Measurements from ENCODE around the gene BRD9.
A peak's percentile ranks its signal among the peaks of the same experiment; 100 is the strongest.

BRD9 gene

DNA sequence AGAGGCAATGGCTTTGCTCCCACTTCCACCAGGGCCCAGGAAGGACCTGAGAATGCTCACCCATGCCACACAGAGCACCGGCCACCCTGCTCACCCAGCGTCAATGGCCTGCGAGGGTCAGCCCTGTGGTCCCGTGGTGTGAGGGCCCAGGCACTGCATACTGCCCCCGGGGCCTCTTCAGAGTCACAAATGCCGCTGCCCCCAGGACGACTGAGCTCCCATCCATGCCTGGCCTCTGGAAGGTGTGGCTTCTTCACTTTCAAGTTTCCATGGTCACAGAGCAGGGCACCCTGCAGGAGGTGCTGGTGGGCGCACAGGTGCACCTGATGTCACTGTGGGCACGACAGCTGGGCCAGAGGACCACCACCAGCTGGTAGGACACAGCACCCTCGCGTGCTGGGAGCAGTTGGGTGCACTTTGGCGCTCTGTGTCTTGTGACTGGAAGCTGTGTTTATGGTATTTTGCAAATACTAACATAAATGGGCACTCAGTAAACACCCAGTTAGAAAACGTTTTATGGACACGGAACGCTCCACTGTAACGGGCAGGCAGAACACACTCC is 29.3 kb downstream of the BRD9 start:
- no peak for DNase-seq (ENCODE audit: low read depth in 1 of 2, low spot score in 1 of 2)
- no peak overlapping the region for H3K4me3 ChIP-seq (replicated peaks; ENCODE audit: insufficient read depth, low read length)
- TF ChIP-seq CTCF (IDR thresholded peaks at IDR 0.05; ENCODE audit: insufficient read depth, low read length): no peak
- TF ChIP-seq POLR2AphosphoS5 (IDR thresholded peaks at IDR 0.05; ENCODE audit: low read depth): no peak
- TF ChIP-seq SPI1 (IDR thresholded peaks at IDR 0.05; ENCODE audit: borderline replicate concordance, low read depth): no peak
- TF ChIP-seq GABPA (IDR thresholded peaks at IDR 0.05; ENCODE audit: low read depth): no peak
- TF ChIP-seq REST (IDR thresholded peaks at IDR 0.05; ENCODE audit: insufficient replicate concordance, low read depth): no peak
- no peak overlapping the region for H3K27ac ChIP-seq (replicated peaks)
- no peaks in the 10 kb centered on the region for H3K27me3 ChIP-seq (ENCODE audit: insufficient read depth, poor library complexity, severe bottlenecking)

- H3K4me3 ChIP-seq (replicated peaks; ENCODE audit: insufficient read depth, low read length): no peak overlapping the region
- no peak for TF ChIP-seq SPI1 (IDR thresholded peaks at IDR 0.05; ENCODE audit: borderline replicate concordance, low read depth)
- DNase-seq (ENCODE audit: low read depth in 1 of 2, low spot score in 1 of 2): no peak
- no peak overlapping the region for H3K27ac ChIP-seq (replicated peaks)
- no peaks in the 10 kb centered on the region for H3K27me3 ChIP-seq (ENCODE audit: insufficient read depth, poor library complexity, severe bottlenecking)
Measured at GRCh38 chr5:862367-863243, 30.0 kb downstream of the BRD9 start.

DNA sequence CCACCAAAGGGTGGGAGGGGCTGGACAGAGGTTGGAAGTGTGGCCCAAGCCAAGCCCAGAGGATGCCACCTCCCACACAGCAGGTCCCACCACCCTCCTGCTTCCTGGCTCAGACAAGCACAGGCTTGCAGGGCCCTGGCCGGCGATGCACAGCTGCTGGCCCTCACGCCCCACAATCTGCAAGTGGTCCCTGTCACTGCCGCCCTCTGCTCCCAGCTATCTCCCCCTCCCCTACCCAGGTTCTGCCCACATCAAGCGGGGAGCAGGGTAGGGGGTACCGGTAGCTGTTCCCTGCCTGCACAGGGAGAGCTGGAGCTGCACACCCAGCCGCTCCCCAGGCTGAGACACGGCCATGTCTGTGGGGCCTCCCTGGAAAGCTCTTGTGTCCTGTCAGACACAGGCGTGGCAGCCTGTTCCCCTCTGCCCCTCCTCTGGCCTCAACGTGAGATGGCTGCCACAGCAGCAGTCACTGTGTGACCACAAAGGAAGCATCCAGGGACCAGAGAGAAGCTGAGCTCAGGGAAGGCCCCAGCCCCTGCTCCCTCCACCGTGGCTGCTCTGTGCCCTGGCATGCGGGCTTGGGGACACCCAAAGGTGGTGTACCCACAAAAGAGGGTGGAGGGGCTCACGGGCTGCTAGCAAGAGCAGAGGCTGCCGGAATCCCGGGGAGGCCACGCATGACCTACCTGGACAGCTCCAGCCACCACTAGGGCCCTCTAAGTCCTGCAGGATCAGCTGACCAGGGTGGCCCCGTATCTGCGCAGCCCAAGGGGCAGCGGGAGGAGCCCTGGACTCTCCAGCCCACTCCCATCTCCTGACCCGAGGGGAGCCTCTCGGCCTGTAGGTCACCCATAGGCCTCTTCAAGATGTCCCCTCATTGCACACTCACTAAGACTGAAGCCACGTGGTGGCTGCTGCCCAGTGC is 30.9 kb downstream of the BRD9 start:
- DNase-seq (ENCODE audit: low read depth in 1 of 2, low spot score in 1 of 2): no peak
- Histone ChIP-seq H3K27ac (replicated peaks) (no peak overlapping the region), H3K27me3 (ENCODE audit: insufficient read depth, poor library complexity, severe bottlenecking) (no peaks in the 10 kb centered on the region), H3K4me3 (replicated peaks; ENCODE audit: insufficient read depth, low read length) (no peak overlapping the region)
- TF ChIP-seq CTCF (IDR thresholded peaks at IDR 0.05; ENCODE audit: insufficient read depth, low read length): no peak
- no peak for TF ChIP-seq GABPA (IDR thresholded peaks at IDR 0.05; ENCODE audit: low read depth)
- no peak for TF ChIP-seq SPI1 (IDR thresholded peaks at IDR 0.05; ENCODE audit: borderline replicate concordance, low read depth)
- TF ChIP-seq REST (IDR thresholded peaks at IDR 0.05; ENCODE audit: insufficient replicate concordance, low read depth): no peak
- 0 out of 2 replicates have a peak, but pooled peaks have one; percentile 25 for TF ChIP-seq POLR2AphosphoS5 (IDR thresholded peaks at IDR 0.05; ENCODE audit: low read depth)

All from HL-60 (cell line).